K562 (cell line): Measurements from ENCODE around the gene BTLA.

Source experiments
- BRD4 ChIP-seq: fragments of 200-600 bp; sonication (generic); IDR thresholded peaks from 2 replicates; pipeline ENCODE4 v1.6.1; 2017; ENCODE audit warnings: inconsistent platforms
- CBX8 ChIP-seq: fragments of 200-600 bp; sonication (generic); IDR thresholded peaks from 2 replicates; pipeline ENCODE4 v1.6.1; 2012; ENCODE audit warnings: borderline replicate concordance, mixed run types, low read depth, mild to moderate bottlenecking, moderate library complexity, mixed read lengths, low read length, control low read depth, inconsistent platforms; ENCODE audit not compliant: poor library complexity, severe bottlenecking; ENCODE audit errors: extremely low read depth
- CTCF ChIP-seq, 3 experiments: IDR thresholded peaks in 2 of 3; conservative IDR thresholded peaks in 1 of 3; 2 replicates each; pipeline ENCODE4 v1.5.1; 2011 to 2012; ENCODE audit warnings: low read length in 3 of 3, mild to moderate bottlenecking in 3 of 3, control low read depth in 2 of 3, improper control_type of control experiment in 1 of 3, inconsistent platforms in 1 of 3, low read depth in 1 of 3, mixed read lengths in 1 of 3, moderate library complexity in 1 of 3; ENCODE audit not compliant: insufficient read depth in 2 of 3
- ERF ChIP-seq: fragments of 450-650 bp; formaldehyde crosslinking; IDR thresholded peaks from 2 replicates; pipeline ENCODE4 v1.4.0; 2020; ENCODE audit warnings: mild to moderate bottlenecking, mixed read lengths
- HMG20A ChIP-seq: fragments of 450-650 bp; formaldehyde crosslinking; conservative IDR thresholded peaks from 2 replicates; pipeline ENCODE4 v1.4.0; 2020; ENCODE audit warnings: mild to moderate bottlenecking, mixed read lengths
- POLR2A ChIP-seq: fragments of 450-650 bp; conservative IDR thresholded peaks from 2 replicates; pipeline ENCODE4 v1.6.1; 2016
- POLR2AphosphoS5 ChIP-seq: IDR thresholded peaks from 2 replicates; pipeline ENCODE4 v1.6.1; 2011; ENCODE audit warnings: mild to moderate bottlenecking, low read depth, low read length, moderate library complexity; ENCODE audit not compliant: control insufficient read depth, insufficient read depth
- ZNF146 ChIP-seq: IDR thresholded peaks from one replicate; pipeline ENCODE4 v1.6.1; 2018; ENCODE audit warnings: missing compliant biosample characterization; ENCODE audit not compliant: unreplicated experiment

- no peak for TF ChIP-seq ERF (CRISPR knock-in tag)
- TF ChIP-seq HMG20A = no peak
- TF ChIP-seq POLR2A = no peak
- TF ChIP-seq CBX8 = no peak
- no peak for TF ChIP-seq POLR2AphosphoS5
- no peak for TF ChIP-seq ZNF146 (CRISPR knock-in tag)
- no peak for TF ChIP-seq BRD4
- TF ChIP-seq CTCF (IDR thresholded peaks at IDR 0.05 in 2 of 3, conservative IDR thresholded peaks at IDR 0.05 in 1 of 3; ENCODE audit: insufficient read depth in 2 of 3, low read depth in 1 of 3, low read length in 3 of 3) = no peak
Observed at GRCh38 chr3:112425382-112425781, 73.9 kb downstream of the BTLA start.
